Panc1 (cell line): Measurements from ENCODE around the gene RSRC2. TPM values are rescaled to one million over a fixed set of nuclear protein-coding genes. Genes with fewer than 3 reads are reported as not detected.

ENCODE experiments used
- ATAC-seq: fragments of 200-7000 bp; cut with Tn5 transposase; 2 replicates; pipeline ENCODE4 v1.9.1; 2020; ENCODE audit warnings: mild to moderate bottlenecking, moderate library complexity
- BruUV-seq: library from RNA; stranded (reverse); fragments of 400-500 nt; replicated peaks from 2 replicates; lab custom pipeline; 2021; lab: Mats Ljungman, UMichigan
- CTCF ChIA-PET: fragments of 300-600 bp; sonication (Branson Sonifier 250); formaldehyde crosslinking; loops from one replicate; lab custom pipeline; 2022; ENCODE audit warnings: antibody characterized with exemption; lab: Charles Lee
- POLR2A ChIA-PET: fragments of 300-600 bp; sonication (Branson Sonifier 250); formaldehyde crosslinking; loops from one replicate; lab custom pipeline; 2022; ENCODE audit warnings: antibody characterized with exemption; lab: Charles Lee
- DNase-seq: peaks from one replicate; pipeline ENCODE4 v3.0.0-alpha.2; 2010; ENCODE audit warnings: low read depth, low spot score
- H3K27ac ChIP-seq: 2 replicates; pipeline ENCODE4 v1.5.1; 2011; ENCODE audit warnings: mild to moderate bottlenecking, low read length, inconsistent platforms
- H3K27me3 ChIP-seq: fragments of 200-500 bp; sonication (Bioruptor generic); 2 replicates; pipeline ENCODE4 v1.6.0; 2014; ENCODE audit warnings: low read length, inconsistent platforms; ENCODE audit not compliant: control insufficient read depth, insufficient read depth
- H3K36me3 ChIP-seq: fragments of 200-500 bp; sonication (Bioruptor generic); 2 replicates; pipeline ENCODE4 v1.5.1; 2014; ENCODE audit warnings: inconsistent platforms, mild to moderate bottlenecking, low read length, moderate library complexity; ENCODE audit not compliant: control insufficient read depth, insufficient read depth
- H3K4me1 ChIP-seq: 2 replicates; pipeline ENCODE4 v1.5.1; 2011; ENCODE audit warnings: inconsistent platforms, mild to moderate bottlenecking, low read length, moderate library complexity; ENCODE audit not compliant: control insufficient read depth, insufficient read depth
- H3K4me3 ChIP-seq, 2 experiments: 2 replicates each; pipeline ENCODE4 v1.5.1; 2011 to 2012; ENCODE audit warnings: low read depth in 2 of 2, low read length in 2 of 2, mild to moderate bottlenecking in 2 of 2, inconsistent platforms in 1 of 2, moderate library complexity in 1 of 2
- H3K9me3 ChIP-seq: fragments of 200-500 bp; sonication (Bioruptor generic); 2 replicates; pipeline ENCODE4 v1.5.1; 2014; ENCODE audit warnings: low read depth, mild to moderate bottlenecking, inconsistent platforms, low read length, moderate library complexity; ENCODE audit not compliant: control insufficient read depth, insufficient read depth
- CTCF ChIP-seq: fragments of 450-650 bp; IDR thresholded peaks from 2 replicates; pipeline ENCODE4 v1.5.1; 2017; ENCODE audit warnings: mild to moderate bottlenecking
- POLR2AphosphoS5 ChIP-seq: IDR thresholded peaks from 2 replicates; pipeline ENCODE4 v1.6.1; 2012; ENCODE audit warnings: mild to moderate bottlenecking, low read depth, low read length, moderate library complexity
- REST ChIP-seq, 2 experiments: IDR thresholded peaks; 2 replicates each; pipeline ENCODE4 v1.6.1; 2011 to 2012; ENCODE audit warnings: low read depth in 2 of 2, control low read depth in 1 of 2, low read length in 1 of 2, mild to moderate bottlenecking in 1 of 2, moderate library complexity in 1 of 2; ENCODE audit not compliant: insufficient read depth in 1 of 2
- SIN3A ChIP-seq: IDR thresholded peaks from 2 replicates; pipeline ENCODE4 v1.6.1; 2012; ENCODE audit warnings: low read depth, mild to moderate bottlenecking, low read length, moderate library complexity, borderline replicate concordance; ENCODE audit not compliant: insufficient read depth
- TCF7L2 ChIP-seq: IDR thresholded peaks from 2 replicates; pipeline ENCODE4 v1.6.1; 2011; ENCODE audit warnings: mild to moderate bottlenecking, low read depth, low read length, inconsistent platforms
- in situ Hi-C: cut with HindIII; loops from 2 replicates; pipeline ENCODE4 v1.10.0; 2016; ENCODE audit warnings: low sequenced_read_pairs, low pct_unique_long_range_greater_than_20kb
- intact Hi-C: fragments of 100-400 bp; cut with micrococcal nuclease; formaldehyde crosslinking; loops from one replicate; pipeline ENCODE4 v1.10.0; 2022; ENCODE audit not compliant: unreplicated experiment
- total RNA-seq: library from RNA; stranded (reverse); gene quantifications from one replicate; pipeline ENCODE4 v1.2.1, GENCODE V29; 2021; ENCODE audit not compliant: unreplicated experiment

RSRC2 gene
- total RNA-seq, 1 experiment from 2014 or later, result 57.8 TPM

DNA sequence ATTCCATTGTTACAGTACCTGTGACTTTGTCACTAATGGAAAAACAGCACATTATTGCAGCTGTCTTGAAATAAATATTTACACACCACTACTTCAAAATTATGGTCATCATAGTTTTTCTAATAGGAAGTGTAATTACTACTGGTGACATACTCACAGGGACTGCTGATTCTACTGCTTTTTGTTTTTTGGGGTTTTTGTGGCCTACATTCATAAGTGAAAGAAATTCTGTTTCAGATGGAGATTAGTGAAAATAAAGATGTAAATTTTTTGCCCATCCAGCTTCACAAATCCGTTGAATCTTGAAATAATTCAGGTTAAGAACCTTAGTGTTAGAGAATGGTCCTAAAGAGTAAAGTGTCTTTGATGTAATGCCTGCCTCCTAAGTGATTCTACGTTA lies 17.8 kb upstream of the RSRC2 start:
- in situ Hi-C loops (loop anchor here (5.0 kb wide), 1 partner anchor 78 kb away; no protein-coding TSS in a partner anchor), intact Hi-C loops (no loop called here)
- H3K9me3 ChIP-seq, result no peaks in the 10 kb centered on the region
- no peaks in the 10 kb centered on the region for H3K4me1 ChIP-seq
- CTCF ChIA-PET, result no interaction called here
- POLR2A ChIA-PET, result no interaction called here
- no peak overlapping the region for H3K27ac ChIP-seq
- H3K27me3 ChIP-seq, result no peaks in the 10 kb centered on the region
- TF ChIP-seq POLR2AphosphoS5 (no peak), TCF7L2 (no peak)
- BruUV-seq, result no TSS peak
- ATAC-seq (no peak), DNase-seq (no peak)
- H3K4me3 ChIP-seq, result no peak overlapping the region
- H3K36me3 ChIP-seq, result peaks cover 26% of the 10 kb centered on the region

DNA sequence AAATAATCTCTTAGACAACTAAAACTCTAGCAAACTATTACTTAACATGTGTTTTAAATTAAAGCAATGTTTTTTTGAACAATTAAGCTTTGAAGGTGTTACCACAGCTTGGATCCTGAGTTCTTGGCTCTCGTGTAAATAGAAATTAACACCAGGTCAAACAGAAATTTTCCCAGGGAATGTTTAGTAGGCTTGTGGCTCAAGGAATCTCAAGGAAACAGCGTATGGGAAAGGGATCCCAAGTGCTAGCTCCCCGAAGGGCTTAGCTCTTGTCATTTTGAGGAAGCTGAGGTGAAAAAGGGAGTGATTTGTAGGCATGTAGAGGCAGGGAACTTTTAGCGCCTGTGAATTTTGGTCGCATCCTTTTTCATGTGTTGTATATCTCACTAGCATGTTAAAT lies 11.8 kb upstream of the RSRC2 start:
- no peak for DNase-seq
- CTCF ChIA-PET, result no interaction called here
- in situ Hi-C loops, result no loop called here
- intact Hi-C loops, result no loop called here
- TF ChIP-seq TCF7L2, result no peak
- no peak for TF ChIP-seq POLR2AphosphoS5
- no peak for TF ChIP-seq CTCF
- no peak for TF ChIP-seq SIN3A
- TF ChIP-seq REST (IDR thresholded peaks at IDR 0.05; ENCODE audit: insufficient read depth in 1 of 2, low read depth in 2 of 2, low read length in 1 of 2), result no peak
- BruUV-seq, result no TSS peak
- Histone ChIP-seq H3K27me3 (no peaks in the 10 kb centered on the region), H3K36me3 (peaks cover 10% of the 10 kb centered on the region; the same call in 1 of the 2 replicates), H3K4me3 (no peak overlapping the region), H3K27ac (no peak overlapping the region), H3K4me1 (no peaks in the 10 kb centered on the region), H3K9me3 (no peaks in the 10 kb centered on the region)
- no peak for ATAC-seq
- POLR2A ChIA-PET, result no interaction called here

DNA sequence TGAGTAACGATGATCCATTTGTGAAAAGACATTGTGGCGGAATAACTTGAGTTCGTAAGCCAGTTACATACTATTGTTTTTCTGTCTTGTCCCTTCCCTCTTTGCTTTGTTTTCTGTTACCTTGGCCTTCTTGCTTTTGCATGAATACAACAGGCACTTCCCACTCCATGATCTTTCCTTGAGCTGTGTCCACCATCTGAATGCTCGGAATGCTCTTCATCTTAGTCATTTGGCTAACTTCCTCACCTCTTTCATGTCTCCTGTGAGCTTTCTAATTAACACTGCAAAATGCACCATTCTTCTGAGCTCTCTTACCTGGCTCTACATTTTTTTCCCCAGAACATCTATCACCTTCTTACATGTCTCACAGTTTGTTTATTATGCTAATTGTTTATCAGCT lies 10.3 kb upstream of the RSRC2 start:
- BruUV-seq, result no TSS peak
- Histone ChIP-seq H3K36me3 (peaks cover 7% of the 10 kb centered on the region; the same call in 1 of the 2 replicates), H3K9me3 (no peaks in the 10 kb centered on the region), H3K27me3 (no peaks in the 10 kb centered on the region), H3K4me3 (no peak overlapping the region), H3K4me1 (no peaks in the 10 kb centered on the region), H3K27ac (no peak overlapping the region)
- intact Hi-C loops (no loop called here), in situ Hi-C loops (no loop called here)
- ChIA-PET CTCF (interaction anchor here (0.7 kb wide), 1 partner anchor 212 kb away, joined by 3 read pairs; no protein-coding TSS in a partner anchor), POLR2A (no interaction called here)
- TF ChIP-seq POLR2AphosphoS5, result no peak
- TF ChIP-seq CTCF, result no peak
- TF ChIP-seq TCF7L2, result no peak
- no peak for TF ChIP-seq SIN3A
- no peak for TF ChIP-seq REST (IDR thresholded peaks at IDR 0.05; ENCODE audit: insufficient read depth in 1 of 2, low read depth in 2 of 2, low read length in 1 of 2)
- no peak for DNase-seq
- ATAC-seq, result no peak
